HG03442 (cell line): ENCODE data around the gene CYB5R3.

Experiments used
- ATAC-seq: cut with Tn5 transposase; IDR thresholded peaks from one replicate; pipeline ENCODE4 v1.9.1; 2021; ENCODE audit warnings: mild to moderate bottlenecking, moderate library complexity; ENCODE audit not compliant: unreplicated experiment

Gene CYB5R3

DNA sequence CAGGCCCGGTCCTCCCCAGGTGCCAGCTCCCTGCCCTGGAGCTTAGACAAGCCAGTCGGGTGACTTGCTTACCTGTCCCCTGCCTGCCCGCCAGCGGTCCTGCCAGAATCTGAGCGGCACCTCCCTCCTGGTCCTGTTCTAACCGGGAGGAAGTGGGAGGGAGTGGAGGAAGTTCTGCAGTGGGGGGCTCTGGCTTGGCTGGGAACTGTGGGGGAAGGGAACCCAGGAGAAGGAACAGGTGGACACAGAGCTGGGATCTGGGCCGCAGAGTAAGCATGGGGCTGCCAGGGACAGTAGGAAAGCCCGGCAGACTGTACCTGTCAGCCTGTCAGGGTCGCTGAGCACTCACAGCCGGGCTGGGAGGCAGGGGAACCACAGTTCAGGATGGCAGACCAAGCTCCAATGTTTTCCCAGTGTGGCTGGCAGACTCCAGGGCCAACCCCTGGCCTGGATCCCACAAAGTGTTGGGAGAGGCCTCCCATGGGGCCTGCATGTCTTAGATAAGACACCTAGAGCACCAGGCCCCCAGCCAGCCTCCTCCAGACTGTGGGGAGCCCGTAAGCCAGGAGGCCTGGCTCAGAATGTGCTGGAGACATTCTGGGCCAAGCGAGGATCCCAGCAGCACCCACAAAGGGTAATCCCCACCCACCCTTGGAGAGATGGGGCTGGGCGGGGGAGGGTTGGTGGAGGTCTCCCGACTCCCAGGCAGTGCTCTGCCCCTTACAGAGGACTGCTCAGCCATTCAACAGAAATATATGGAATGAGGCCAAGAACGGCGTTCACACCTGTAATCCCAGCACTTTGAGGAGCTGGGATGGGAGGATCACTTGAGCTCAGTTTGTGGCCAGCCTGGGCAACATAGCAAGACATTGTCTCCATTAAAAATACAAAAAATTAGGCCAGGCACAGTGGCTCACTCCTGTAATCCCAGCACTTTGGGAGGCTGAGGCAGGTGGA, 2.3 kb downstream of the CYB5R3 start:
- ATAC-seq, result no peak

DNA sequence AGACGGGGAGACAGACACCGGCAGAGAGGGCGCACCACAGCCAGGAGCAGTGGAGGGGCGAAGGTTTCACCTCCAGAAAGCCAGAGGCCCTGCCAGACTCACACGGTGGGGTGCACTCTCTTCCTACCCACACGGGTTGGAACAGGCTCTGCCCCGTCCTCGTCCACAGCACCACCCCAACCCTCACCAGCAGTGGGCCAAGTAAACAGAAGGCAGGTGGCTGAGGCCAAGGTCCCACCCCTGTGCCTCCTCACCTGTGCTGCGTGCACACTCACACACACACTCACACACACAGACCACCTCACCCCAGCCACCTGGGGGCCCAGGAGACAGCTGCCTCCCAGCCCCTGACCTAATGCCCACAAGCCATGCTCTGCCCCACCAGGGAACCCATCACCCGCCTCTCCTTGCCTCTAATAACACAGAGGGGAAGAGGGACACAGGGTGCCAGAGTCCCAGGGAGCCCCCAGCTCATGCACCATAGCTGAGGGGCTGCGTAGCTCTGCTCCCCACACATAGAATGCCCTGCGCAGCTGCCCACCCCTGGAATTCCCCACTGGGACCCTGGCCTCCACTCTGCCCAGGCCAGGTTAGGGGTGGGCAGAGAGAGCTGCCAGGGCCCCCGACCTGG, 3.1 kb downstream of the CYB5R3 start:
- no peak for ATAC-seq

GRCh38 chr22:42645341-42645937, 3.8 kb downstream of the CYB5R3 start:
- no peak for ATAC-seq

DNA sequence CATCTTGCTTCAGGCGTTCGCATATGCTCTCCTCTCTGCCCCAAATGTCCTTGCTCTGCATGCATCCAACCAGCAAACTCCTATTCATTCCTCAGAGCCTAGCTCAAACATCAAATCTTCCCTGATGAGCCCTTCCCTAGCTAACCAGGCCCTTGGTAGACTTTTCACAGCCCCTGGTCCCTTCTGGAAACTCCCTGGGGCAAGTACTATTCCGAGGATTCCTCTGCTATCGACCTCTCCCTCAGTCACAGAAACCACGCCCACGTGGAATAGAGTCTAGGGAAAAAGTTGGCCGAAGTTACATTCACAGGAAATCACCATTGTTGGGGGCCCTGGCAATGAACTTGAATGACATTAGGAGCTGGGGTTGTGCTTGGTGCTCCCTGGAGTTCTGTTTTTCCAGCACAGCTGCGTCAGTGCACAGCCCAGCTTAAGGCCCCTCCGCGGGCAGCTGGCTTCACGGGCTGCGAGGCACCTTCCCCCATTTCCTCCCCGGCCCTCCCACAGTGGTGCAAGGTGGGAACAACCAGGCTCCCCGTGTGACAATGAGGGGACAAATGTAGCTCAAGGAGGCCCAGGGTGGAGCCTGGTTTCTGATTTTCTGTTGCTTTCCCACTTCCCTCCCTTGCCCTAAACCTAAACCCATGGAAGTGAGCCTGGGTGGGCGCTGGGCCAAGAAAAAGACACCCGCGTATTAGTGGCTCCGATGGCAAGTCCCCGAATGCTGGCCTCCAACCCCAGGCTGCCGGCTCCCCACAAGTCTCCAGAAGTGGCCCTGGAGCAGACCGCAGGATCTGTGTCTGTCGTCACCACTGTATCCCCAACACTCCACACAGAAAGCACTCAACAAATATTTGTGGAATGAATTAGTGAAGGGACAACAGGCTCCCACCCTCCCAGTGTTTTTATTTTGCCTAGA, 4.5 kb downstream of the CYB5R3 start:
- ATAC-seq, result no peak

DNA sequence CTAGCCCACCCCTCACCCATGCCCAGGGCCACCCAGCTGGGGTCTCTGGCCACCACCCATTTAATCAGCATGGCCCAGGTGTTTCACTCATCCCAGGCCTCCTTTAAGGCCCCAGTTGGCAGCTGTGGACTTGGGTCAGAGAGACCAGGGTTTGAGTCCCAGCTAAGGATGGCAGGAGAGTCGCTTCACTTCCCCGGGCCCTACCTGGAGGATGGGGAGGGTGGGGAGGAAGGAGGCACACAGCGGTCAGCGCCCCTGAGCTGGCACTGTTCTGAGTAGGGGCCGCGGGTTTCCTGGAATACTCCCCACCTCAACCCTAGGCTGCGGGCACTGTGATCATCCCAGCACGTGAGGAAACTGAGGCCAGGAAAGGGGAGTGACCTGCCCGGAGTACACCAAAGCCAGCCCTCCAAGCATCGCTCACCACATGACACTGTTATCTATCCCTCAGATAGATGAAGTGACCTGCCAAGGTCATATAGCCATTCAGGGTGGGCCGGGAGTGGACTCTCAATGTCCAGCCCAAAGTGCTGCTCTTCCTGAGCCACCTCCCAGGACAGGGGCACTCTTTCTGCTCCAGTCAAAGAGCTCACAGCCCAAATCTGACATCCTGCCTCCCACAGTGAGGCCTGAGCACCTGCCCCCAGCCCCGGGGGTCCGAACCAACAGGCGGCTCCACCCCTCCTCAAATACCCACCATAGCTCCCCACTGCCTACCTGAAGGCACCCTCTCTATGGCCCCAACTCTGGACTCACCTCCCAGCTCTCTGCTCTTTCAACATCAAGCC, 5.4 kb downstream of the CYB5R3 start:
- no peak for ATAC-seq

DNA sequence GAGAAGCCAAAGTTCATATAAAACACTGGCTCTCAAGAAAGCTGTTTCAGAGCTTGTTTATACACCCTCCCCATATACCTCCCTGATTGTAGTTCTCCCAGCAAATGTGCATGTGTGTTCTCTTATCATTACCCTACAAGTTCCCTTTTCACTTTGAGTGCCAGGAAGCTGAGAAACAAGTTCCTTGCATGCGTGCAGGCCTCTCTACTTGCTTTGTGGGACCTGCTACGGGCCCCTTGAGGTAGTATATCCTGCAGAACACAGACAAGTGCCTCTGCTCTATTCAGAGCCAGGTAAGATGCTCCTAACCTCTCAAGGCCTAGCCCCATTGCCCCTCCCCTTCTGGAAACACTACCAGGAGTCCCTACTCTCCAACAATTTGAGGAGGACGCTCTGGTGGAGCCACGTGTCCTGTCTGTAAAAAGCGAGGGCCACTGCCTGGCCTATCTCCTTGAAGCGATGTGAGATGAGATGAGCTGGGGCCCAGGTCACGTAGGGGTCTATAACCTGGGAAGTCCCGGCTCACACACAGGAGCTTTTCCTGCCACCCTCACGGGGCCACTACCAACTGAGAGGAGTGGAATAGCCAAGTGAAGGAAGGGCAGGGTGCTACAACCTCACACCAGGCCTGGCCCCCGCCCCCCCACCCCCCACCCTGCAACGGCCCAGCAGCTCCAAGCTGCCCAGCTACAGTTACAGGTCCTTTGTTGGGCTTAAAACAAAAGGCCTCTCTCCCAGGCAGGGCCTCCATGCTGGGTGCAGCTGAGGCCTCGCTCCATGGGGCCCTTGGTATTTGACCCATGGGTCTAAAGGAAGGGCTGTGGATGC, 6.2 kb downstream of the CYB5R3 start:
- no peak for ATAC-seq

GRCh38 chr22:42641801-42642413, 7.3 kb downstream of the CYB5R3 start:
- no peak for ATAC-seq

- no peak for ATAC-seq
Observed at GRCh38 chr22:42639541-42640241, 9.5 kb downstream of the CYB5R3 start.

- ATAC-seq, result no peak
Observed at GRCh38 chr22:42637555-42637954, 11.6 kb downstream of the CYB5R3 start.

DNA sequence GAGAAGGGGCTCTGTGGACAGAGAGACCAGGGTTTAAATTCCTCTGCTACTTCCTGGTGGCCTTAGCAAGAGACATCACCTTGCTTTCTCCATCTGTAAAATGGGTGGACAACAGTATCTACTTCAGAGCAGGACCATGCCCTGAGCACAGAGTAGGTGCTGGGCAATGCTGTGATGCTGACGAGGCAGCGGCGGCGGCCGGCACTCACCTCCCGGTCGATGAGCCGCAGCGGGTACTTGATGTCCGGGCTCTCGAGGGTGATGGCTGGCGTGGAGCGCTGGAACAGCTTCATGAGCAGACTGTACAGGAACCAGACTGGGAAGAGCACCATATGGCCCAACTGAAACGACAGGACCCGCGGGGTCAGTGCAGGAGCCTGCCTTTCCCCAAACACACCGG, 12.7 kb downstream of the CYB5R3 start:
- no peak for ATAC-seq

- ATAC-seq, result no peak
Observed at GRCh38 chr22:42635531-42635930, 13.7 kb downstream of the CYB5R3 start.

DNA sequence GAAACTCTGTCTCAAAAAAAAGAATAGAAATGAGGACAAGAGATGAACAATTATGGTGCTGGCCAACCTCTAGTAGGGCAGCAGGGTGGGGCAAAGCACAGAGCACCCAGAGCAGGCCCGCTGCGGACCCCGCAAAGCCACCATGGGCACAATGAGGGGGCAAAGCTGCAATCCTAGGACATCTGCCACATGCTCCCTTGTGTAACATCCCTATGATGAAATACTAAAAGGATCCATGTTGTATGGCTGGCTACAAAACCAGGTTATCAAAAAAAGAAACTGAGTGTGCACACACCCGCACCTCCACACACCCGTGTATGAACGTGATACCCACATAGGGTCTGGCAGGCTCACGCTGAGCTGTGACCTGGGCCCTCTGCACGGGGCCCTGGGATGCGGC, 16.2 kb downstream of the CYB5R3 start:
- ATAC-seq, result no peak

- ATAC-seq, result no peak
Observed at GRCh38 chr22:42632096-42632495, 17.1 kb downstream of the CYB5R3 start.

DNA sequence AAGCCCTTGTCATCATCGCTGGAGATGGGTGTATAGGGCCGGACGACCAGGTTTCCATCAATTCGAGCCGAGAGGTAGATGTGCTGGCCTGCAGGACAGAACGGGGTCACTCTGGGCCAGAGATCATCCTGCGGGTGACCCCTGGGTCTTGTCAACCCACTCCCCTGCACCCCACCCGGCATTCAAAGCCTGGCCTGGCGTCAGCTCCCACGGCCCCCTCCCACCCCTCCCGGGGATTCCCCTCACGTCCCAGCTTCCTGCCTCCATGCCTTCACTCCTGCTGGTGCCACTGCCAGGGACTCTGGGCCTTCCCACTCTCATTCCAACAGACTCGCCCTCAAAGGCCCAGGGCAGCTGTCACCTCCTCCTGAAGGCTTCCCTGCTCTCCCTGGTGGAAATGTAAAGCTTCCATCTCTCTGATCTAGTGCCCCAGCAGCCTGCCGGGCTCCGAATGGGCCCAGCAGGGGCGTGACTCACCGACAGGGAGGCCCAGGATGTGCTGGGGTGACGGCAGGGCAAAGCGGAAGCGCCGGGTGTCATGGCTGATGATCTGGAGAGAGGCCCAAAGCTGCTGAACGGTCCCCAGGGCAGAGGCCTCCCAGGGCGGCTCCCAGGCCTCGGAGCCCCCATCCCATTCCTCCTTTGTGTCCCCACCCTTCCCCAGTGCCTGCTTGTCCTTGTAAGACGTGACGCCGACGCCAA, 18.1 kb downstream of the CYB5R3 start:
- ATAC-seq, result no peak

DNA sequence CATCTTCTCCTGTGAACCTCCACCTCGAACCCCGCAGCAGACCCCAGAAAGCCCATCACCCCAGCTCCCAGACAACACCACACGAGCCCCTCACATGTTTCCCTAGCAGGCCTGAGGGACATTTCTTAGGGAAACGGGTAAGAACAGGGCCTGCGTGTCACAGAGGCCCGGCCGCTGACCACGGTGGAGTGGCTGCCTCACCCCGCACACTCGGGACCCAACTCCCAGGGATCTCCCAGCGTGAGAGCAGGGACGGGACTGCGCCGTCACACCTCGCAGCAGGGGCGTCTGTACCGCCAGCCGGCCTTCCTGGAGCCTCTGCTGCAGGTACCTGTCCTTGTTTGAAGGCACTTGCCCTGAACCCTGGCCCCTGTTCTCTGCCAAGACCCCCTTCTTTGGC, 19.0 kb downstream of the CYB5R3 start:
- no peak for ATAC-seq

GRCh38 chr22:42627981-42628380, 21.2 kb downstream of the CYB5R3 start:
- ATAC-seq, result no peak

DNA sequence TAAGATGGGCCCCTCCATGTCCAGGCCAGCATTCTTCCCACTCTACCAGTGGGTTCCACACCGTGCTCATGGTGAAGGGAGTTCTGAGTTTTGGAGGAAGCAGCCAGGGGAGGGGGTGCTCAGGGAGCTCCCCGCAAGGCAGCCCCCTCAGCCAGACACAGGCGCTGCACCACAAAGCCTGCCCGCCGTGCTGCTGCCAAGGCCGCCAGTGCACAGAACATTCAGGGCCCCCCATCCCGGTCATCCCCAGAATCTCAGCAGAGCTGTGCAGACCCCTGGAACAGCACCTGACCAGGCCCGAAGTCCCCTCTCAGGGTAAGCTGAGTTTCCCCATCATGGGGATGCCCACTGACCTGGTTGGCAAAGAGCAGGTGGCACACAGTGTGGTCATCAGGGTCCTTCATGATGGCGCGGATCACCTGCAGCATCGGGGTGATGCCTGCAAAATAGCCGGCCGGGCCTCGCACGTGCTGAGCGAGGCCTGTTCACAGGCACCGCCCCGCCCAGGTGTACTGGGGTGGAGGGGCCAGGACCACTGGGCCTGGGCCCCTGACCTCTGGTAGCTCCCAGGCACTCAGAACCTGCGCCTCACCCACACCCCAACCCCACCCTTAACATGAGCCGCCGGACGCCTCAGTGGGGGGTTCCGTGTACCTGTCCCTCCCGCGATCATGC, 22.1 kb downstream of the CYB5R3 start:
- no peak for ATAC-seq
